Measurements from ENCODE around the gene IRF1.

DNA sequence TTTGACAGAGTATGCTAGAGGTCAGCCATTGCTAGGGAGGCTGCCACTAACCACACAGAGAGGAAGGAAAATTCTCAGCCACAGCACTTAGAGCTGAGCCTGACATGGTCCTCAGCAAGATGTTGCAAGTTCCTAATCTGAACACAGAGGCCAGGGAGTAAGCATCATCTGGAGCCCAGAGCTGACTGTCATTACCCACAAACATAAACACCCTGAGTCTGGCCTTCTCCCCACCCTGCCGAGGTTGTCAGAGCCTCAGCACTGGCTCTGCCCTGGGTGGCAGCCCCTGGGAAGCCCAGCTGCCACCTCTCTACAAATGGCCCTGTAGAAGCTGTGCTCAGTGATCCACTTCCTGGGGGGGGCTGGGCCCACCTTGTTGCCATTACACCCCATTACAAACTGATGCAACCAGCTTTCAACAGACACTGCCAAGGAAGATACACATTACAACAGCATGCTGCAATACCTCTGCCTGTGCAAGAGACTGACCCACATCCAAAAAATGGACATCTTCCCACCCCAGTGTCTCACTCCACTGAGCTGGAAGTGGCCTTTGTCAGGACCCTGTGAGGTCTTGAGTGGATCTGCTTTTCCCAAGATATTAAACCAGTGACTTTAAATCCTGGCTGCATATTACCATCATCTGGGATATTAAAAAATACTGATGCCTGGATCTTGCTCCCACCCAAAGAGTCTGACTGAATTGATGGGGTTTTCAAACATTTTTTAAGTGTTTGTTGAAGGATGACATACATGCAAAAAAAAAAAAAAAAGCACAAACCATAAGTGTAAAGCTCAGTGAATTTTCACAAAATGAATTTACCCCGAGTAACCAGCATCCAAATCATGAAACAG is 33.0 kb downstream of the IRF1 start:
- TF ChIP-seq, protein P1, sequence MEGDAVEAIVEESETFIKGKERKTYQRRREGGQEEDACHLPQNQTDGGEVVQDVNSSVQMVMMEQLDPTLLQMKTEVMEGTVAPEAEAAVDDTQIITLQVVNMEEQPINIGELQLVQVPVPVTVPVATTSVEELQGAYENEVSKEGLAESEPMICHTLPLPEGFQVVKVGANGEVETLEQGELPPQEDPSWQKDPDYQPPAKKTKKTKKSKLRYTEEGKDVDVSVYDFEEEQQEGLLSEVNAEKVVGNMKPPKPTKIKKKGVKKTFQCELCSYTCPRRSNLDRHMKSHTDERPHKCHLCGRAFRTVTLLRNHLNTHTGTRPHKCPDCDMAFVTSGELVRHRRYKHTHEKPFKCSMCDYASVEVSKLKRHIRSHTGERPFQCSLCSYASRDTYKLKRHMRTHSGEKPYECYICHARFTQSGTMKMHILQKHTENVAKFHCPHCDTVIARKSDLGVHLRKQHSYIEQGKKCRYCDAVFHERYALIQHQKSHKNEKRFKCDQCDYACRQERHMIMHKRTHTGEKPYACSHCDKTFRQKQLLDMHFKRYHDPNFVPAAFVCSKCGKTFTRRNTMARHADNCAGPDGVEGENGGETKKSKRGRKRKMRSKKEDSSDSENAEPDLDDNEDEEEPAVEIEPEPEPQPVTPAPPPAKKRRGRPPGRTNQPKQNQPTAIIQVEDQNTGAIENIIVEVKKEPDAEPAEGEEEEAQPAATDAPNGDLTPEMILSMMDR (conservative IDR thresholded peaks at IDR 0.05; ENCODE audit: low read depth, low read length): no peak
- peak; percentile 91 for TF ChIP-seq CEBPB (IDR thresholded peaks at IDR 0.05; ENCODE audit: low read depth, low read length)
- TF ChIP-seq FOS (IDR thresholded peaks at IDR 0.05; ENCODE audit: low read depth, low read length): 0 out of 2 replicates have a peak, but pooled peaks have one; percentile 29
- no peak for TF ChIP-seq RAD21 (IDR thresholded peaks at IDR 0.05; ENCODE audit: low read length)
